Hepatocyte (in vitro differentiated cells): Measurements from ENCODE around the gene UBE2Q1.

Source experiments
- CTCF ChIP-seq: fragments of 200-600 bp; sonication (generic); IDR thresholded peaks from 2 replicates; pipeline ENCODE4 v1.5.1; 2016; ENCODE audit warnings: antibody characterized with exemption, mild to moderate bottlenecking; ENCODE audit not compliant: poor library complexity
- EZH2 ChIP-seq: fragments of 200-600 bp; sonication (generic); IDR thresholded peaks from 2 replicates; pipeline ENCODE4 v1.6.1; 2016; ENCODE audit warnings: antibody characterized with exemption, mild to moderate bottlenecking, borderline replicate concordance
- EZH2phosphoT487 ChIP-seq: fragments of 200-600 bp; sonication (generic); IDR thresholded peaks from one replicate; pipeline ENCODE4 v1.6.1; 2018; ENCODE audit warnings: antibody characterized with exemption, mild to moderate bottlenecking, low read depth, moderate library complexity; ENCODE audit not compliant: unreplicated experiment, severe bottlenecking

DNA sequence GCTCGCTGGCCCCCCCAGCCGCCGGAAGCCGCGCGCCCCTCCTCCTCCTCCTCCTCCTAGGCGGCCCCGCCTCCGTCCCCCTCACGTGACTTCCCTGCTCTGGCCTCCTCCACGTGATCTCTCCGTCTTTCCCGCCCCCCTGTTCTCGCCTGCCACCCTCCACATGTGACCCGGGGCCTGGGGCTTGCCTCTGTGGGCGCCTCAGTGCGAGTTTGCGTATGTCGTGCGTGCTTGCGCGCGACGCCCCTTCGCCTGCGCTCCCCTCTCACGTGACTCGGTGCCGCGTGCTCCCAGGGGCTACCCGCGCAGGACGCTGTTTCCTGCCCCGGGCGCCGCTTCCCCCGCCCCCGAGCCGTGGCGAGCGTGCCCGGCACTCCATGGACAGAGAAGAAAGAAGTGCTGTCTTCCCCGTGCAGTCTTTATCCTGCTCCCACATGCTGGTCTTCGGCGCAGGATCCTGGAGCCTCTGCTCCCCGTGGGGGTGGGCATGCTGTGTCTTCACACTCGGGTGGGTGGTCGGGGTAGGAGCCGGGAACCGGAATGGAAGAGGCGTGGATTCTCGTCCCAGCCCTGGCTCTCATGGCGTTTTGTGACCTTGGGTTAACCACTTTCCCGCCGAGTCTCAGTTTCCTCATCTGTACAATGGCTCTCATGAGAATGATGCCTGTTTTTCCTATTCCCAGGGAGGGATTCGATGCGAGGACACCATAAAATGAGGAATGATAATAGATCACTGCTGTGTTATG is 431 bp upstream of the UBE2Q1 start:
- TF ChIP-seq CTCF (no peak), EZH2phosphoT487 (no peak), EZH2 (no peak)
